ENCODE data around the gene ADGRD1.

ADGRD1 gene

DNA sequence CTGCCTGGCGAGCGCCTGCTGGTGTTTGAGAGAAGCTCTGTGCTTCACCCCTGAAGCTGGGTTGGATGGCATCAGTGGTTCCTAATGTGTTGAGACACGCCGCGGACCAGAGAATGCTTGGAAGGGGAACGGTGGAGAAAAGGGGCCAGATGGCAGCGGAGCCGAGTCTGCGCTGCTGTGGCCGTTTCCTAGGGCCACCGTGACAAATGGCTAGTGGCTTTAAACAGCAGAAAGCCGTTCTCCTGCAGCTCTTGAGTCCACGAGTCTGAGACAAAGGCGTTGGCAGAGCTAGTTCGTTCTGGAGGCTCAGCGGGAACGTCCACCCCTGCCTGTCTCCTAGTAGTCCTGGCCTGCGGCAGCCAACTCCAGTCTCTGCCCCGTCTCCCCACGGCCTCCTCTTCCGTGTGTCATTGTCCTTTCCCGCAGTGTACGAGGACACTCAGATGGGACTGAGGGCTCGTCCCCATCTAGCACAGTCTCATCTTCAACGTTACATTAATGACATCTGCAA is 103.6 kb downstream of the ADGRD1 start:
- H3K4me3 ChIP-seq (replicated peaks; ENCODE audit: low read depth, low read length): no peak overlapping the region
- no peak for TF ChIP-seq CTCF (IDR thresholded peaks at IDR 0.05; ENCODE audit: low read length, missing control alignments)

DNA sequence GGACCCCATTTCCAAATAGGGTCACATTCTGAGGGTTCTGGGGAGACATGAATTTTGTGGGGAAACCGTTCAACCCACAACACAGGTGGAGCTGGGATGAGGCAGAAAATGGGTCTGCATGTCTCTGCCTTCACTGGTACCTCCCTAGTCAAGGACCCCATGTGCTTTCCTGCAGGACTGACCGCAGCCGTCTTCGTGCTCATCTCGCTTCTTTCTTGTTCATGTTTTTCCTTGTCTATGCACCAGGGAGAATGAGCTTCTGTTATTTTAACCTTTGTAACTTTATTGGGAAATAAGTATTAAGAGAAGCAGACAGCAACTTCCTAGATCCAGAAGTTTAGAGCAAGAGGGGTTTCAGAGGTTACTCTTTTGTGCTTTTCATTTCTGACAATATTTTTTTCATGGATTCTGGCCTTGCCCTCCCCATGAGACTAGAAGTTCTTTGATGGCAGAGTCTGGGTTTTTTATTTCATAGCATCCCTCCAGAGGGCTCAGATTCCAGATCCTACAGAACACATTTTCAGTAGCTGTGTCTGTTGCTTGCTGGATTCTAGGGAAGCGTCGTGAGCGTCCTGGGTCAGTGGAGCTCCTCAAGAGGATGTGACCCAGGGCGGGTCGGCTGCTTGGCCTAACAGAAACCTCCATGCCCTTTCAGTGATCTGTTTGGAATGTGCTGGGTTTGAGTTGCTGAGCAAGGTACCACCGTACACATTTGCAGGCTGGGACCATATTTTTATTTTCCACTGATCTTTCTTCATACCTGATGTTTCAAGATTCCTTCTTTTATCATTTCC is 104.2 kb downstream of the ADGRD1 start:
- no peak for TF ChIP-seq CTCF (IDR thresholded peaks at IDR 0.05; ENCODE audit: low read length, missing control alignments)
- DNase-seq (ENCODE audit: low read depth): no peak
- no peak overlapping the region for H3K4me3 ChIP-seq (replicated peaks; ENCODE audit: low read depth, low read length)

More for the DNA sequence above, 103.6 kb downstream of the ADGRD1 start:
- DNase-seq (ENCODE audit: low read depth): no peak

GRCh38 chr12:131058700-131059099 is 105.0 kb downstream of the ADGRD1 start:
- no peak for TF ChIP-seq CTCF (IDR thresholded peaks at IDR 0.05; ENCODE audit: low read length, missing control alignments)
- no peak for DNase-seq (ENCODE audit: low read depth)
- no peak overlapping the region for H3K4me3 ChIP-seq (replicated peaks; ENCODE audit: low read depth, low read length)

GRCh38 chr12:131060011-131060703 is 106.5 kb downstream of the ADGRD1 start:
- no peak for TF ChIP-seq CTCF (IDR thresholded peaks at IDR 0.05; ENCODE audit: low read length, missing control alignments)
- H3K4me3 ChIP-seq (replicated peaks; ENCODE audit: low read depth, low read length): no peak overlapping the region
- no peak for DNase-seq (ENCODE audit: low read depth)

DNA sequence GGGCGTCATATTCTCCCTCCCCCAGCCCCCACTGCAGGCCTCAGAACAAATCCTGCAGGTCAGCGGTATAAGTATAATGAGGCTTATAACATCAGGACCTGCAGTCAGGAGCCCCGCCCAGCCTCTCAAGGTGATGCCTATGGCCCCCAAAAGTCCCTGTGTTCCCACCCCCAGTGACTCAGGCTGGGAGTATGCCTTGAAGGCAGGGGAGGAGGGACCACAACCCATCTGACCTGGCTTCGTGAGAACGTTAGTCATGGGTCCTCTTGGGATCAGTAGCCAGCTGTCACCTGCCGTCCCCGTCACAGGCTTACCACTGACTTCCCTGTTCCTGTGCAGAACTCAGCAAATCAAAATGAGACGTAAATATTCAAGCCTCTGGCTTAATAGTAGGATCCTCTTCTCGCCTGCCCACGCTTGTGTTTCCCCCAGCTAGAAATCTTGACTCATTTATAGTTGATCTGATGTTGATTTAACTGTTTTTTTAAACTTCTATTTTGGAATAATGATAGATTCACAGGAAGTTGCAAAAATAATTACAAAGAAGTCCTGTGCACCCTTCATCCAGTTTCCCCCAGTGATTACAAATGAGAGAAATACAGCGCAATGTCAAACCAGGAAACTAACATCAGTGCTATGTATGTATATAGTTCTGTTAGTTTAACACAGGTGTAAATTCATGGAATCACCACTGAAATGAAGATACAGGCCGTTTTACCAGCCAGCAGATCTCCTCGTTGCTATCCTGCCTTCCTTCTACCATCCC is 107.5 kb downstream of the ADGRD1 start:
- no peak for DNase-seq (ENCODE audit: low read depth)
- H3K4me3 ChIP-seq (replicated peaks; ENCODE audit: low read depth, low read length): no peak overlapping the region
- no peak for TF ChIP-seq CTCF (IDR thresholded peaks at IDR 0.05; ENCODE audit: low read length, missing control alignments)

DNA sequence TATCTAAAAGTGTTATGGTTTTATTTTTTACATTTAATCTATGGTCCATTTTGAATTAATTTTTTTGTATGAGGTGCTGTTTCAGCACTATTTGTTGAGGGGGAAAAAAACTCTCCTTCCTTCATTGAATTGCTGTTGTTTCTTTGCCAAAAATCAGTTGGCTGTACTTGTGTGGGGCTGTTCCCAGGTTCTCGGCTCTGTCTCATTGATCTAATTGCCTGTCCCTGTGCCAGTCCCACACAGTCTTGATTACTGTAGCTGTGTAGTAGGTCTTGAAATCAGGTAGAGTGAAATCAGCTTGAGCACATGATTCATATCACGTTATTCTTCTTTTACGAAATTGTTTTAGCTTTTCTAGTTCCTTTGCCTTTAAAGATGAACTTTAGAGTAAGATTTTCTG is 109.7 kb downstream of the ADGRD1 start:
- no peak for DNase-seq (ENCODE audit: low read depth)
- no peak for TF ChIP-seq CTCF (IDR thresholded peaks at IDR 0.05; ENCODE audit: low read length, missing control alignments)
- no peak overlapping the region for H3K4me3 ChIP-seq (replicated peaks; ENCODE audit: low read depth, low read length)

Measured in fibroblast of pulmonary artery (primary cell).